SKM-1 treated with dmso at 0.1 percent for 144 hours (cell line): Measurements from ENCODE around the gene CTTNBP2NL.

ENCODE experiments used
- DNase-seq: peaks from one replicate; lab custom pipeline; 2025; ENCODE audit not compliant: unreplicated experiment; lab: John Stamatoyannopoulos, UW

The CTTNBP2NL gene

DNA sequence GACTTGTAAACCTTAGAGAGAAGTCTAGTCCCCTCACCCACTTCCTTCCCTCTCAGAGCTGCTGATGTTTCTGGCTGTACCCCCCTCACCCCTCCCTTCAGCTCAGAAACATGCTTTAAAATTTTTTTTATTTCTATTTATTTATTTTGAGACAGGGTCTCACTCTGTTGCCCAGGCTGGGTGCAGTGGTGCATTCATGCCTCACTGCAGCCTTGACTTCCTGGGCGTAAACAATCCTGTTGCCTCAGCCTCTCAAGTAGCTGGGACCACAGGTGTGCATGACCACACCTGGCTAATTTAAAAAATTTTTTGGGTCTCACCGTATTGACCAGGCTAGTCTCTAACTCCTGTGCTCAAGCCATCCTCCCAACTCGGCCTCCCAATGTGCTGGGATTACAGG, 109.9 kb downstream of the CTTNBP2NL start:
- DNase-seq: no peak

DNA sequence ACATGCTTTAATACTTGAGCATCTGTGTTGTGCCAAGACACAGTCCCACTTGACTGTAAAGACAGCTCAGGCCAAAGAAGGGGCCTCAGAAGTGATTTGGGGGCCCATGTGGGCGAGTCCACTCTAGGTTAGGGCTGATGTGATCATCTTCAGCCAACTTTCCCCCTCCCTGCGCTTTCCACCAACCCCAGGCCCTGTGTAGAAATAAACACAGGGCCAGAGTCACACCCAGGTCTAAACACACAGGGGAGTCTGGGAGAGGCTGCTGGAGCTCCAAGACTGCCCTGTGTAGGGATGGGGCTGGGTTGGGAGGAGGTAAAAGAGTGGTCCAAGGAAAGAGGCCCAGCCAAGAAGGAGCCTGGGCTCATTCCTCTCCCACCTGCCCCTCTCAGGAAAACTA, 110.3 kb downstream of the CTTNBP2NL start:
- DNase-seq: no peak

- DNase-seq: no peak
Measured at GRCh38 chr1:112506731-112507130, 110.7 kb downstream of the CTTNBP2NL start.

GRCh38 chr1:112507336-112507735, 111.3 kb downstream of the CTTNBP2NL start:
- no peak for DNase-seq

DNA sequence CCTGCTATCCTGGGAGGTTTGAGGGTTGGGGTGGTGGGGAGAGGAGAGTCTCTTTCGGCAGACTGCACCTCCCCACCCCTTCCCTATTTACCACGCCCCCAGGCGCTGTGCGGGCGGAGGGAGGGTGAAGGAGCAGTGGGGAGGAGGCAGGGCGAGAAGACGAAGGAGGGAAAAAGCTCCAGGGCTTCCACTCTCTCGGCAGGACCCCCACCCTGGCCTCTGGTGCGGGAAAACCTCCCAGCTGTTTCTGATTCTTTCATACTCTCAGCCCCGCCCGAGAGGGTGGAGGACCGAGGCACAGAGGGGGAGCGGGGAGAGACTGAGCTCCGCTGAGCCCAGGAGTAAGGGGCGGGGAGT, 111.9 kb downstream of the CTTNBP2NL start:
- DNase-seq: no peak

DNA sequence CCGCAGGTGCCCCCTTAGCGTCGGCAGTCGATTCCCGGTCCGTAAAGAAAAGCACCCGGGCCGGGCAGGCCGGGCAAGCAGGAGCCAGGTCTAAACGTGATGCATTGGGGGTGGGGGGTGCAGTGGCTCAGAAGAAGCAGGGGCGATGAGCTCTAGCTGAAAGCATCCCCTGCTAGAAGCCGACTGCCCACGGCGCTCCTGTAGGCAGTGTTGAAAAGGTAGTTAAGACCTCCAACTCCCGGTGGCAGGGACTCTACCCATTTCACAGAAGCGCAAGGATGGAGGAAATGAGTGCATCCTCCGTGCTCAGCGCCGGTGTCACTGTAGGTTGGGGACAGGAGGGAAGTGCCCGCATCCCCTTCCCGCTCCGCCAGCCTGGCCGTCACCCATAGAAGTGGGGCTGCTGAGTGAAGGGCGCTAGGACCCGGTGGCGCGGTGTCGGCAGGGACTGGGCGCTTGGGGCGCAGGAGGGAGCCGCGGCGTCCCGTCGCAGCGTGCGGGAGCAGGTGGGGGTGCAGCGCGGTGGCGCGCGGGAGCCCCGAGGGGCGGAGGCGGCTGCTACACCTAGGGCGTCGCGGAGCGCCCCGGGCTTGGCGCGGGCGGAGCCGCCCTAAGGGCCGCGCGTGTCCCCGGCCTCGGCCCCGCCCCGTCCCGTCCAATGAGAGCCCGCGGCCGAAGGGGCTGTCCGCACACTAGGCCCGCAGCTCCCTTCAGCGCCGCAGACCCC, 112.4 kb downstream of the CTTNBP2NL start, which contains the start of gene WNT2B:
Gene WNT2B (plus strand): TSS at position 688 of the 727 bp plus-strand sequence. CDS start 298 bp downstream, outside the sequence.
- no peak for DNase-seq

DNA sequence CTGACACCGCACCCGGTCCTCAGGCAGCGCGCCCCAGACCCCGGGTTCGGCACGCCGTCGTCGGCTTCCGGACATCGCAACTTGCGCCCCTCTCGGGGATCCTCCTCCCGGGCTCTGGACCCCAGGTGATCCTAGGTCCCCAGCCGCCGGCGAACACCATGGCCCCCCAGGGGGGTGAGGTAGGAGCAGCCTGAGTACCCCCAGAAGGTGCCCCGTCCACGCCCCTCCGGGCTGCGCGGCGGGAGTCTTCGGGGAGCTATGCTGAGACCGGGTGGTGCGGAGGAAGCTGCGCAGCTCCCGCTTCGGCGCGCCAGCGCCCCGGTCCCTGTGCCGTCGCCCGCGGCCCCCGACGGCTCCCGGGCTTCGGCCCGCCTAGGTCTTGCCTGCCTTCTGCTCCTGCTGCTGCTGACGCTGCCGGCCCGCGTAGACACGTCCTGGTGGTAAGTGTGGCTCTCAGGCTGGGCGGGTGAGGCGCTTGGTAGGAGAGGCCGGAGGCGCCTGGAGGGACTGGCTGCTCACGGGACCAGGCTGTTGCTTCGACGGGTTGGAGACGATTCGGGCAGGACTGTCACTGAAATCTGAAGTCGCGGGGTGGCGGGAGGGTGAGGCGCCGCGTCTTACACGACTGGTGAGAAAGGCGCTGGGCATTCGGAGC, 113.1 kb downstream of the CTTNBP2NL start:
- no peak for DNase-seq

DNA sequence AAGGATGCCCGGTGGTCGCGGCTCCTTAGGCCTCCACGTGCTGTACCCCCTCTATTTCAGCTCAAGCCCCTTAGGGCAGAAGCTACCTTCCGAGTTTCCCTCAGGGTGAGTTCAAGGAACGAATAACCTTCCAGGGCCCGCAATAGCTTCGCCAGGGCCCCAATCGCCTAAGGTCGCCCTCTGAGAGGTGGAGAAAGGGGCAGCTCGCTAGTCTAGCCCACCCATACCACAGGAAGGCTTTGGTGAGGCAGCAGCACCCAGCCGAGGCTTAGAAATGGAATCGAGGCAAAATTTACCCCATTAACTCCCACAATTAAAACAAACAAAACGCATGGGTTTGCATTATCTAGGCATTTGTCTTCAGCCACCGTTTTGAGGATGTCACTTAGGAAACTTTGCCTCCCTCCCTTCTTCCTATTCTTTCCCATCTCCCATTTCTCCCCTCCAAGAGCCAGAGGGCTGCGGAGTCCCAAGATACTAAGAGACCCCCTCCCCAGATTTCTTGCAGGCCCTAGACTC, 113.7 kb downstream of the CTTNBP2NL start:
- no peak for DNase-seq

- DNase-seq: no peak
Measured at GRCh38 chr1:112510340-112510739, 114.3 kb downstream of the CTTNBP2NL start.
